WERI-Rb-1 (cell line): ENCODE results near the gene HTR3A.
A peak's percentile ranks its signal among the peaks of the same experiment; 100 is the strongest.

Source experiments
- DNase-seq: peaks from one replicate; pipeline ENCODE4 v3.0.0-alpha.2; 2020
- H3K27ac ChIP-seq: fragments of 250-450 bp; sonication (Bioruptor Pico); 2 replicates; pipeline ENCODE4 v1.5.1; 2020; ENCODE audit warnings: mild to moderate bottlenecking, moderate library complexity
- H3K27me3 ChIP-seq: fragments of 250-450 bp; sonication (Bioruptor Pico); 2 replicates; pipeline ENCODE4 v1.5.1; 2021; ENCODE audit warnings: mild to moderate bottlenecking, low read depth, moderate library complexity; ENCODE audit not compliant: insufficient read depth, severe bottlenecking
- H3K36me3 ChIP-seq: fragments of 250-450 bp; sonication (Bioruptor Pico); 2 replicates; pipeline ENCODE4 v1.5.1; 2020; ENCODE audit warnings: mild to moderate bottlenecking, moderate library complexity
- H3K4me3 ChIP-seq: 2 replicates; pipeline ENCODE4 v1.5.1; 2011; ENCODE audit warnings: low read depth, mild to moderate bottlenecking, control low read depth, low read length
- H3K9me3 ChIP-seq: fragments of 250-450 bp; sonication (Bioruptor Pico); 2 replicates; pipeline ENCODE4 v1.5.1; 2021; ENCODE audit warnings: mild to moderate bottlenecking, moderate library complexity; ENCODE audit not compliant: severe bottlenecking
- TF ChIP-seq, protein P1 (sequence below): IDR thresholded peaks from 2 replicates; pipeline ENCODE4 v1.5.1; 2011; ENCODE audit warnings: low read depth, mild to moderate bottlenecking, control low read depth, inconsistent platforms, low read length

HTR3A gene

GRCh38 chr11:113991718-113992458 lies 17.0 kb downstream of the HTR3A start:
- DNase-seq, result no peak
- peak overlapping the region; percentile 44; the same call in 1 of the 2 replicates for H3K27ac ChIP-seq
- TF ChIP-seq, protein P1, sequence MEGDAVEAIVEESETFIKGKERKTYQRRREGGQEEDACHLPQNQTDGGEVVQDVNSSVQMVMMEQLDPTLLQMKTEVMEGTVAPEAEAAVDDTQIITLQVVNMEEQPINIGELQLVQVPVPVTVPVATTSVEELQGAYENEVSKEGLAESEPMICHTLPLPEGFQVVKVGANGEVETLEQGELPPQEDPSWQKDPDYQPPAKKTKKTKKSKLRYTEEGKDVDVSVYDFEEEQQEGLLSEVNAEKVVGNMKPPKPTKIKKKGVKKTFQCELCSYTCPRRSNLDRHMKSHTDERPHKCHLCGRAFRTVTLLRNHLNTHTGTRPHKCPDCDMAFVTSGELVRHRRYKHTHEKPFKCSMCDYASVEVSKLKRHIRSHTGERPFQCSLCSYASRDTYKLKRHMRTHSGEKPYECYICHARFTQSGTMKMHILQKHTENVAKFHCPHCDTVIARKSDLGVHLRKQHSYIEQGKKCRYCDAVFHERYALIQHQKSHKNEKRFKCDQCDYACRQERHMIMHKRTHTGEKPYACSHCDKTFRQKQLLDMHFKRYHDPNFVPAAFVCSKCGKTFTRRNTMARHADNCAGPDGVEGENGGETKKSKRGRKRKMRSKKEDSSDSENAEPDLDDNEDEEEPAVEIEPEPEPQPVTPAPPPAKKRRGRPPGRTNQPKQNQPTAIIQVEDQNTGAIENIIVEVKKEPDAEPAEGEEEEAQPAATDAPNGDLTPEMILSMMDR, result no peak

DNA sequence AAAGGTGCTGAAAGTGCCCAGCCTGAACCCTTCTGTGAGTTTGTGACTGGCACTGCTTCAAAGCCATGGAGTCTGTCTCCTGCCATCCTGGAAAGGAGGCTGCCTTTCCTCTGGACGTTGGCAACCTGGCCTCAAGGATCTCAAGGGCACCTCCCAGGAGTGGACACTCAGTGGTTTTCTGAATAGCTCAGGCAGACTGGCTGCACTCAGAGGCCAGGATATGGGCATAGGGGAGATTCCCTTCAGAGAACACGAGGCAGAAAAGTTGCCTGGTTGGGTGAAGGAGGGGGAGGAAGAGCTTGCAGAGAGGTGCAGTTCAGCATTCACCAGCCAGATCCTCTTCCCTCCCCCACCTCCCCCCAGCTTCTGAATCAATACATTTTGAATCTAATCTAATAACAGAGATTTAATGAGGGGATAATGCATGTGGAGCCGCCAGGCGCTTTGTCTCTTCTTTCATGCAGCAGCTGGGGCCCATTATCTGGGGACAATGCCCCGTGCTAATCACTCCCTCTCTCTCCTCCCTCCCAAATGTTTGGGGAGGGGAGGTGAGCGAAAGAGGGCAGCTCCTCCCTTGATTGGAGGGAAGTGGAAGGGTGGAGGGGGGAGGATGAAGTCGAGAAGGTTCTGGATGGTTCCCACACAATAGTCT lies 17.7 kb downstream of the HTR3A start:
- DNase-seq, result peak; percentile 65
- H3K27me3 ChIP-seq, result no peaks in the 10 kb centered on the region
- peak overlapping the region; percentile 44; the same call in 1 of the 2 replicates for H3K27ac ChIP-seq
- H3K9me3 ChIP-seq, result no peaks in the 10 kb centered on the region
- no peaks in the 10 kb centered on the region; the same call in 1 of the 2 replicates for H3K36me3 ChIP-seq
- TF ChIP-seq, protein P1, result no peak
- no peak overlapping the region for H3K4me3 ChIP-seq

More at GRCh38 chr11:113991718-113992458, 17.0 kb downstream of the HTR3A start:
- Histone ChIP-seq H3K27me3 (no peaks in the 10 kb centered on the region), H3K9me3 (no peaks in the 10 kb centered on the region), H3K4me3 (no peak overlapping the region), H3K36me3 (no peaks in the 10 kb centered on the region; the same call in 1 of the 2 replicates)

- DNase-seq, result peak; percentile 44
- TF ChIP-seq, protein P1, result peak; percentile 65
- Histone ChIP-seq H3K27me3 (no peaks in the 10 kb centered on the region), H3K27ac (no peak overlapping the region), H3K36me3 (no peaks in the 10 kb centered on the region; the same call in 1 of the 2 replicates), H3K4me3 (no peak overlapping the region), H3K9me3 (no peaks in the 10 kb centered on the region)
Observed at GRCh38 chr11:113994077-113994954, 19.4 kb downstream of the HTR3A start.

DNA sequence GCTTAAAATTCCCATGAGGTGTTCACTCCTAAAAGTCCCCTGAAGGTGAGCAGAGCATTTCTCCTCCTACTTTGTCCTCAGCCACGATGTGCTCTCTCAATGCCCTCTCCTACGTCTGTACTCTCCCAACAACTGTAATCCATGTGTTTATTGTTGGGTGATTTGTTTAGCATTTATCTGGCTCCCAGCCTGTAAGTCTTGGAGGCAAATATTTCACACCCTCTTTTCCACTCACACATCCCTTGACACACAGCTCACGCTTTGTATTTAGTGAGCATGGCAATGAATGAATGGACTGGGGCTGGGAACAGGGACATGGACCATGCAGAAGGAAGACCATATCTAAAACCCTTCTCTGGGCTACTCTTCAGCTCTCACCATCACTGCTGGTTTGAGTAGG lies 22.6 kb downstream of the HTR3A start:
- H3K4me3 ChIP-seq, result no peak overlapping the region
- H3K9me3 ChIP-seq, result no peaks in the 10 kb centered on the region
- no peaks in the 10 kb centered on the region for H3K27me3 ChIP-seq
- no peak overlapping the region for H3K27ac ChIP-seq
- DNase-seq, result no peak
- H3K36me3 ChIP-seq, result no peaks in the 10 kb centered on the region
- TF ChIP-seq, protein P1, result no peak

GRCh38 chr11:113998574-113998973 lies 23.7 kb downstream of the HTR3A start:
- Histone ChIP-seq H3K27me3 (no peaks in the 10 kb centered on the region), H3K9me3 (no peaks in the 10 kb centered on the region)
- TF ChIP-seq, protein P1, result no peak

More at GRCh38 chr11:113998574-113998973, 23.7 kb downstream of the HTR3A start:
- no peaks in the 10 kb centered on the region for H3K36me3 ChIP-seq
- no peak overlapping the region for H3K4me3 ChIP-seq
- no peak for DNase-seq
- H3K27ac ChIP-seq, result no peak overlapping the region
